ENCODE results near the gene CORO7.

DNA sequence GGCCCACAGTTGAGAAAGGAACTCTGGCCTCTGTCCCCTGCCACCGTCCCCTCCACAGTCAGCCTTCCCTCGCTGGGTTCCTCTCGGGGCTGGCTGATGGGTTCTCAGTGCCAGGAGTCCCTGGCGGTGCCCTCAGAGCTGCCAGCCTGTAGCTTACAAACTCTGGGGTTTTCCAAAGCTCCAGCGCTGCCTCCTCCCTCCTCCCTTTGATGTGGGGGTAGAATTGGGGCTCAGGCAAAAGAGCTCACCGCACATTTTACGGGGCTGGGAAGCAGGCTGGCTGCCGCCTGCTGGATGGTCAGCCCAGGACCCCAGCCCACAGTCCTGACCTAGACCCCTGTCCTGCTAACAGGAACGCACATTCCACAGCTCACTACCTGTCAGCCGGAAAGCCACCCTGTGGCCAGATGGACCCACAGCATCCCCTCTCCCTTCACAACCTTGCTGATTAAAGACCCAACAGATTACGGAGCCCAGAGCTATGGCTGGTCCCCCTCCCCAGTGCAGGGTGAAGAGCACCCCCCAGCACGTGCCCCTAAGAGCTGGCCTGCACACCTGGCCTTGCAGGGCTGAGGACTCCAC is 38.7 kb downstream of the CORO7 start:
- TF ChIP-seq POLR2A (IDR thresholded peaks at IDR 0.05) (no peak), POLR2AphosphoS5 (IDR thresholded peaks at IDR 0.05) (peak in 1 of 3 donors; percentile 3)
- TF ChIP-seq, protein P1, sequence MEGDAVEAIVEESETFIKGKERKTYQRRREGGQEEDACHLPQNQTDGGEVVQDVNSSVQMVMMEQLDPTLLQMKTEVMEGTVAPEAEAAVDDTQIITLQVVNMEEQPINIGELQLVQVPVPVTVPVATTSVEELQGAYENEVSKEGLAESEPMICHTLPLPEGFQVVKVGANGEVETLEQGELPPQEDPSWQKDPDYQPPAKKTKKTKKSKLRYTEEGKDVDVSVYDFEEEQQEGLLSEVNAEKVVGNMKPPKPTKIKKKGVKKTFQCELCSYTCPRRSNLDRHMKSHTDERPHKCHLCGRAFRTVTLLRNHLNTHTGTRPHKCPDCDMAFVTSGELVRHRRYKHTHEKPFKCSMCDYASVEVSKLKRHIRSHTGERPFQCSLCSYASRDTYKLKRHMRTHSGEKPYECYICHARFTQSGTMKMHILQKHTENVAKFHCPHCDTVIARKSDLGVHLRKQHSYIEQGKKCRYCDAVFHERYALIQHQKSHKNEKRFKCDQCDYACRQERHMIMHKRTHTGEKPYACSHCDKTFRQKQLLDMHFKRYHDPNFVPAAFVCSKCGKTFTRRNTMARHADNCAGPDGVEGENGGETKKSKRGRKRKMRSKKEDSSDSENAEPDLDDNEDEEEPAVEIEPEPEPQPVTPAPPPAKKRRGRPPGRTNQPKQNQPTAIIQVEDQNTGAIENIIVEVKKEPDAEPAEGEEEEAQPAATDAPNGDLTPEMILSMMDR (IDR thresholded peaks at IDR 0.05 in 8 of 11, conservative IDR thresholded peaks at IDR 0.05 in 3 of 11), result no peak
